Measurements from ENCODE around the gene HECTD1. TPM values are rescaled to one million over a fixed set of nuclear protein-coding genes. Genes with fewer than 3 reads are reported as not detected.

Gene HECTD1
- total RNA-seq, 1 experiment from 2014 or later: 160 TPM

- no peaks in the 10 kb centered on the region for H4K20me1 ChIP-seq (ENCODE audit: insufficient read depth)
- H3K9me3 ChIP-seq (ENCODE audit: control insufficient read depth in 1 of 2, insufficient read depth in 1 of 2, low read depth in 1 of 2, low read length in 2 of 2): no peaks in the 10 kb centered on the region
- RAD21 ChIA-PET (ENCODE audit: low non-redundant PET in 1 of 2, low total read pairs in 2 of 2, uncharacterized antibody in 2 of 2, unreplicated experiment in 2 of 2): no interaction called here
- intact Hi-C loops (cut with micrococcal nuclease): no loop called here
- no peak overlapping the region for H3K4me3 ChIP-seq (replicated peaks in 1 of 2; ENCODE audit: low read depth in 1 of 2, low read length in 2 of 2)
- no peak for DNase-seq (ENCODE audit: low read depth, low spot score)
- H3K9me2 ChIP-seq (ENCODE audit: insufficient read depth): no peaks in the 10 kb centered on the region
- H3K27me3 ChIP-seq (ENCODE audit: insufficient read depth, low read length): no peaks in the 10 kb centered on the region
- POLR2A ChIA-PET: interaction anchor here (0.7 to 1.0 kb wide), 3 partner anchors 9 to 31 kb away, joined by 3 read pairs; partner anchors contain the start of gene STRN3
- H3K4me1 ChIP-seq (ENCODE audit: control insufficient read depth in 1 of 2, insufficient read depth in 2 of 2, low read length in 2 of 2): peaks cover 33 to 44% of the 10 kb centered on the region in 2 experiments
- no TSS peak for BruUV-seq (replicated peaks)
- no peak for ATAC-seq
- no peak overlapping the region for H2AFZ ChIP-seq (ENCODE audit: low read depth, low read length, poor library complexity, severe bottlenecking)
- H3K9ac ChIP-seq (ENCODE audit: low read length): no peak overlapping the region
- H3K36me3 ChIP-seq (ENCODE audit: control insufficient read depth in 1 of 2, insufficient read depth in 2 of 2, low read length in 2 of 2): no peaks in the 10 kb centered on the region
- no peak overlapping the region for H3K27ac ChIP-seq (ENCODE audit: low read depth, low read length)
- H3K79me2 ChIP-seq (ENCODE audit: insufficient read depth, low read length): no peaks in the 10 kb centered on the region
- CTCF ChIA-PET: no interaction called here
- no peak for TF ChIP-seq ZBTB33 (IDR thresholded peaks at IDR 0.05; ENCODE audit: extremely low read depth, insufficient replicate concordance, low read length)
- TF ChIP-seq FOSL1 (IDR thresholded peaks at IDR 0.05; ENCODE audit: low read depth): no peak
- TF ChIP-seq JUND (IDR thresholded peaks at IDR 0.05): no peak
- no peak for TF ChIP-seq ATF3 (IDR thresholded peaks at IDR 0.05)
- TF ChIP-seq CBX3 (IDR thresholded peaks at IDR 0.05; ENCODE audit: low read depth): no peak
- TF ChIP-seq MAX (IDR thresholded peaks at IDR 0.05): no peak
- no peak for TF ChIP-seq YY1 (IDR thresholded peaks at IDR 0.05; ENCODE audit: extremely low read depth, insufficient replicate concordance, low read depth, low read length)
- no peak for TF ChIP-seq ELF1 (IDR thresholded peaks at IDR 0.05; ENCODE audit: borderline replicate concordance, low read depth)
- no peak for TF ChIP-seq TCF7L2 (IDR thresholded peaks at IDR 0.05; ENCODE audit: borderline replicate concordance, extremely low read depth, insufficient read depth, insufficient read length)
- TF ChIP-seq ZFX (IDR thresholded peaks at IDR 0.05): no peak
- no peak for TF ChIP-seq CEBPB (IDR thresholded peaks at IDR 0.05; ENCODE audit: low read depth)
- no peak for TF ChIP-seq SP1 (IDR thresholded peaks at IDR 0.05; ENCODE audit: low read depth)
- TF ChIP-seq SRF (IDR thresholded peaks at IDR 0.05; ENCODE audit: low read depth): no peak
- no peak for TF ChIP-seq REST (IDR thresholded peaks at IDR 0.05; ENCODE audit: low read depth)
- no peak for TF ChIP-seq EZH2phosphoT487 (IDR thresholded peaks at IDR 0.05; ENCODE audit: borderline replicate concordance)
- no peak for TF ChIP-seq POLR2A (IDR thresholded peaks at IDR 0.05; ENCODE audit: borderline replicate concordance, extremely low read depth, insufficient read depth, insufficient read length)
- TF ChIP-seq RAD21 (IDR thresholded peaks at IDR 0.05; ENCODE audit: low read depth): no peak
- no peak for TF ChIP-seq SIN3A (IDR thresholded peaks at IDR 0.05; ENCODE audit: low read depth)
- no peak for TF ChIP-seq CTCF (IDR thresholded peaks at IDR 0.05 in 2 of 3, conservative IDR thresholded peaks at IDR 0.05 in 1 of 3; ENCODE audit: borderline replicate concordance in 1 of 3, insufficient read depth in 1 of 3, low read depth in 2 of 3, low read length in 2 of 3)
- no peak overlapping the region for H3K4me2 ChIP-seq (ENCODE audit: low read length)
These were observed 150.6 kb downstream of the HECTD1 start for GRCh38 chr14:31057035-31057434.

Data from HCT116 (cell line).